ENCODE data around the gene UCK2. TPM values are rescaled to one million over a fixed set of nuclear protein-coding genes. Genes with fewer than 3 reads are reported as not detected.

The UCK2 gene
- total RNA-seq, 1 experiment from 2014 or later = 59.9 TPM

DNA sequence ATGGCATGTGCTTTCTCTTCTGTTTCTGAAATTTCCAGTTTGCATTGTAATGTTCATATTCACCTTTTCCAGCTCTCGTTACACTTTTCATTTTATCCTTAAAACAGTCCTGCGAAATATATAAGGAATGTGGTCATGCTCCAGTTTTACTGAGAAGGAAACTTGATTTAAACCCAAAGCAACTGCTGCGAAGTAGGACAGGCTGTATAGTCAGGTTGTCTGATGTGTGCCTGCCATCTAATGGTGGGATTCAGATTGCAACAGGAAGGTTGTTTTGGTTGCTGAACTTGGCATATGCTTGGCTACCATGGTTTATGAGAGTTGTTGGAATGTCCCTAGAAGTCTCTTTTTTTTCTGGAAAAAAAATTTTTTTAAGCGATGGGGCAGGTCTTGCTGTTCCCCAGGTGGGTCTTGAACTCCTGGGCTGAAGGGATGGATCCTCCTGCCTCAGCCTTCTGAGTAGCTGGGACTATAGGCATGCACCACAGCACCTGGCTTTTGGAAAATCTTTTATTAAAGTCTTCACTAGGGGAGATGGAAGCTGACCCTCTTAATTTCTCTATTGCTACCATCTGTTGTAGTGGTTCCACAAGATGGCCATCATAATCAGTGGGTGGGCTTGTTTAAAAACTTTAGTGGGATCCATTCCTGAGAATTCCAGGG, 86.9 kb downstream of the UCK2 start:
- H3K79me2 ChIP-seq (ENCODE audit: low read depth) = no peaks in the 10 kb centered on the region
- H3K9me2 ChIP-seq (ENCODE audit: insufficient read depth) = no peaks in the 10 kb centered on the region
- no peaks in the 10 kb centered on the region for H3K36me3 ChIP-seq (ENCODE audit: low read depth)
- TF ChIP-seq, protein P1, sequence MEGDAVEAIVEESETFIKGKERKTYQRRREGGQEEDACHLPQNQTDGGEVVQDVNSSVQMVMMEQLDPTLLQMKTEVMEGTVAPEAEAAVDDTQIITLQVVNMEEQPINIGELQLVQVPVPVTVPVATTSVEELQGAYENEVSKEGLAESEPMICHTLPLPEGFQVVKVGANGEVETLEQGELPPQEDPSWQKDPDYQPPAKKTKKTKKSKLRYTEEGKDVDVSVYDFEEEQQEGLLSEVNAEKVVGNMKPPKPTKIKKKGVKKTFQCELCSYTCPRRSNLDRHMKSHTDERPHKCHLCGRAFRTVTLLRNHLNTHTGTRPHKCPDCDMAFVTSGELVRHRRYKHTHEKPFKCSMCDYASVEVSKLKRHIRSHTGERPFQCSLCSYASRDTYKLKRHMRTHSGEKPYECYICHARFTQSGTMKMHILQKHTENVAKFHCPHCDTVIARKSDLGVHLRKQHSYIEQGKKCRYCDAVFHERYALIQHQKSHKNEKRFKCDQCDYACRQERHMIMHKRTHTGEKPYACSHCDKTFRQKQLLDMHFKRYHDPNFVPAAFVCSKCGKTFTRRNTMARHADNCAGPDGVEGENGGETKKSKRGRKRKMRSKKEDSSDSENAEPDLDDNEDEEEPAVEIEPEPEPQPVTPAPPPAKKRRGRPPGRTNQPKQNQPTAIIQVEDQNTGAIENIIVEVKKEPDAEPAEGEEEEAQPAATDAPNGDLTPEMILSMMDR (conservative IDR thresholded peaks at IDR 0.05) = peak; percentile 89
- no peak for TF ChIP-seq EZH2 (IDR thresholded peaks at IDR 0.05; ENCODE audit: low read depth)
- intact Hi-C loops (cut with micrococcal nuclease; ENCODE audit: unreplicated experiment) = loop anchor here (1.0 to 5.0 kb wide), 4 partner anchors 87 to 521 kb away; partner anchors contain the start of gene UCK2
- ChIA-PET CTCF (interaction anchor here (0.9 to 1.1 kb wide), 2 partner anchors 14 to 93 kb away, joined by 3 to 11 read pairs; no protein-coding TSS in a partner anchor), POLR2A (ENCODE audit: unreplicated experiment) (no interaction called here)
- H3K4me1 ChIP-seq (replicated peaks; ENCODE audit: insufficient read depth) = no peaks in the 10 kb centered on the region
- no TSS peak for BruUV-seq (replicated peaks)
- H2AFZ ChIP-seq = no peak overlapping the region
- H3K9me3 ChIP-seq (ENCODE audit: insufficient read depth, low read depth) = no peaks in the 10 kb centered on the region
- H4K20me1 ChIP-seq (ENCODE audit: insufficient read depth) = no peaks in the 10 kb centered on the region
- H3F3A ChIP-seq (ENCODE audit: insufficient read depth, low read depth) = peaks cover 6% of the 10 kb centered on the region; the same call in 1 of the 2 replicates
- peak; percentile 52 to 54 for DNase-seq
- H3K4me3 ChIP-seq = no peak overlapping the region
- no peaks in the 10 kb centered on the region for H3K27me3 ChIP-seq (ENCODE audit: insufficient read depth, low read depth)
- H3K27ac ChIP-seq = no peak overlapping the region
- no peak overlapping the region for H3K4me2 ChIP-seq

DNA sequence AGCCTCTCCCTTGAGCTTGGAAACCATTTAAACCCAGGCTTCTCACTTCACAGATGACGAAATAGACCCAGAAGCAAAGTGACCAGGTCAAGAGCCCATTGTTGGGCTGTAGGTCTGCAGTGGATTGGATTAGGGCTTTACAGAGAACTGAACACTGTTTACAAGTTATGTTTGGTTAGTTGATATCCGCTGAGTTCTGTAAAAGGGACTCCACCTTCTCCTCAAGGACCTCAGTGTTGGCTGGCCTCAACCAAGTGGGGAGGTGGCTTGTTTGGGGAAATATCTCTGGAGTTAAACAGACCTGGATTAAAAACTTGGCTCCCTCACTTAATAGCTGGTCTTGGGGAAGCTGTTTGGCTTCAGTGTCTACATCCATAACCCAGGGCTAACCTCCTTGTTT, 88.1 kb downstream of the UCK2 start:
- Histone ChIP-seq H3F3A (ENCODE audit: insufficient read depth, low read depth) (peaks cover 6% of the 10 kb centered on the region; the same call in 1 of the 2 replicates), H3K4me1 (replicated peaks; ENCODE audit: insufficient read depth) (no peaks in the 10 kb centered on the region), H3K79me2 (ENCODE audit: low read depth) (no peaks in the 10 kb centered on the region), H3K9me3 (ENCODE audit: insufficient read depth, low read depth) (no peaks in the 10 kb centered on the region), H3K27me3 (ENCODE audit: insufficient read depth, low read depth) (no peaks in the 10 kb centered on the region), H3K36me3 (ENCODE audit: low read depth) (no peaks in the 10 kb centered on the region), H3K9me2 (ENCODE audit: insufficient read depth) (no peaks in the 10 kb centered on the region), H3K27ac (no peak overlapping the region), H4K20me1 (ENCODE audit: insufficient read depth) (no peaks in the 10 kb centered on the region), H3K4me3 (no peak overlapping the region), H3K4me2 (no peak overlapping the region), H2AFZ (no peak overlapping the region)
- ChIA-PET POLR2A (ENCODE audit: unreplicated experiment) (no interaction called here), CTCF (interaction anchor here (0.9 kb wide), 1 partner anchor 95 kb away, joined by 11 read pairs; no protein-coding TSS in a partner anchor)
- BruUV-seq (replicated peaks) = no TSS peak
- no peak for TF ChIP-seq EZH2 (IDR thresholded peaks at IDR 0.05; ENCODE audit: low read depth)
- TF ChIP-seq, protein P1 (conservative IDR thresholded peaks at IDR 0.05) = no peak
- no peak for DNase-seq
- intact Hi-C loops (cut with micrococcal nuclease; ENCODE audit: unreplicated experiment) = loop anchor here (2.0 kb wide), 1 partner anchor 523 kb away; no protein-coding TSS in a partner anchor

DNA sequence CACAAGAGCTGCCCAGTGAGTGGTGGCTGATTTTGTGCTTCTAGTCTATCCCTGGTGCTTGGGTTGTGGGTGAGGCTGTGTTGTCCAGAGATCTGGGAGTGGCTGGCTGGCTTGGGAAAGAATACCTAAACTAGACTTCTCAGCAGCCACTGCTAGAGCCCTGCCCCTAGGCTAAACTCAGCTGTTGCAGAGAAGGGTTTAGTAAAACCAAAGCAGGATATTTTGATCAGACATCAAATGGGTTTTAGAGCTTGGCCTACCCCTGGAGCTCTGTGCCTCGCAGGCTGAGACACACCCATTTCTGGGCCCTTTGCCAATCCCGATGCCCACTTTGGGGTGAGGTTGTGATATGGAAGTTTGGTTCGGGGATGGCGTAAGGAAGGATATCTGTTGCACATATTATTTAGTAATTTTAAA, 88.5 kb downstream of the UCK2 start:
- no peak for DNase-seq
- no peaks in the 10 kb centered on the region for H3K36me3 ChIP-seq (ENCODE audit: low read depth)
- no peak overlapping the region for H2AFZ ChIP-seq
- H3K79me2 ChIP-seq (ENCODE audit: low read depth) = no peaks in the 10 kb centered on the region
- no peak overlapping the region for H3K4me3 ChIP-seq
- peaks cover 6% of the 10 kb centered on the region; the same call in 1 of the 2 replicates for H3F3A ChIP-seq (ENCODE audit: insufficient read depth, low read depth)
- no peaks in the 10 kb centered on the region for H4K20me1 ChIP-seq (ENCODE audit: insufficient read depth)
- intact Hi-C loops (cut with micrococcal nuclease; ENCODE audit: unreplicated experiment) = loop anchor here (2.0 kb wide), 1 partner anchor 523 kb away; no protein-coding TSS in a partner anchor
- no peaks in the 10 kb centered on the region for H3K27me3 ChIP-seq (ENCODE audit: insufficient read depth, low read depth)
- ChIA-PET CTCF (no interaction called here), POLR2A (ENCODE audit: unreplicated experiment) (no interaction called here)
- H3K27ac ChIP-seq = no peak overlapping the region
- no peaks in the 10 kb centered on the region for H3K4me1 ChIP-seq (replicated peaks; ENCODE audit: insufficient read depth)
- no peaks in the 10 kb centered on the region for H3K9me3 ChIP-seq (ENCODE audit: insufficient read depth, low read depth)
- TF ChIP-seq, protein P1 (conservative IDR thresholded peaks at IDR 0.05) = no peak
- TF ChIP-seq EZH2 (IDR thresholded peaks at IDR 0.05; ENCODE audit: low read depth) = no peak
- no TSS peak for BruUV-seq (replicated peaks)
- no peak overlapping the region for H3K4me2 ChIP-seq
- no peaks in the 10 kb centered on the region for H3K9me2 ChIP-seq (ENCODE audit: insufficient read depth)

Measured in PC-9 (cell line).